HEK293 (cell line): ENCODE measurements around the gene RPS19.

Source experiments
- CTCF ChIA-PET: fragments of 350-600 bp; formaldehyde crosslinking; extraction: SDS; loops from one replicate; lab custom pipeline; 2021; ENCODE audit warnings: antibody characterized with exemption; lab: Yijun Ruan, JAX
- POLR2A ChIA-PET: fragments of 300-600 bp; formaldehyde crosslinking; extraction: SDS; loops from one replicate; lab custom pipeline; 2020; ENCODE audit warnings: antibody characterized with exemption, inconsistent platforms; lab: Yijun Ruan, JAX
- H3K27ac ChIP-seq: fragments of 200-500 bp; sonication (Bioruptor generic); 2 replicates; pipeline ENCODE4 v1.5.1; 2014; ENCODE audit warnings: low read depth, low read length, control low read depth, inconsistent platforms; ENCODE audit errors: extremely low read depth
- H3K36me3 ChIP-seq, 2 experiments: fragments of 200-500 bp in 1 of 2; sonication (Bioruptor generic) in 1 of 2; 1 replicate in 1 of 2; 2 replicates in 1 of 2; pipeline ENCODE4 v1.5.1; 2014 to 2017; ENCODE audit warnings: inconsistent platforms in 2 of 2, low read length in 2 of 2; ENCODE audit not compliant: control insufficient read depth in 2 of 2, insufficient read depth in 1 of 2
- H3K4me1 ChIP-seq: fragments of 200-500 bp; sonication (Bioruptor generic); 2 replicates; pipeline ENCODE4 v1.5.1; 2014; ENCODE audit warnings: mild to moderate bottlenecking, low read length, inconsistent platforms; ENCODE audit not compliant: control insufficient read depth, insufficient read depth
- H3K4me3 ChIP-seq: 2 replicates; pipeline ENCODE4 v1.5.1; 2011; ENCODE audit warnings: low read depth, mild to moderate bottlenecking, control low read depth, low read length, moderate library complexity
- H3K9me3 ChIP-seq: fragments of 200-500 bp; sonication (Bioruptor generic); 2 replicates; pipeline ENCODE4 v1.5.1; 2014; ENCODE audit warnings: low read depth, low read length, inconsistent platforms; ENCODE audit not compliant: control insufficient read depth, insufficient read depth
- FEZF1 ChIP-seq: fragments of 450-650 bp; formaldehyde crosslinking; IDR thresholded peaks from 2 replicates; pipeline ENCODE4 v1.5.1; 2016; ENCODE audit warnings: missing biosample characterization, missing genetic modification characterization
- HOXD13 ChIP-seq: sonication (generic); formaldehyde crosslinking; IDR thresholded peaks from 2 replicates; pipeline ENCODE4 v1.8.0; 2022; ENCODE audit warnings: missing genetic modification reagents, borderline replicate concordance
- KLF10 ChIP-seq: fragments of 450-650 bp; IDR thresholded peaks from 2 replicates; pipeline ENCODE4 v1.5.1; 2018; ENCODE audit warnings: missing biosample characterization, mild to moderate bottlenecking, missing genetic modification characterization
- KLF16 ChIP-seq: fragments of 450-650 bp; formaldehyde crosslinking; IDR thresholded peaks from 2 replicates; pipeline ENCODE4 v1.5.1; 2017; ENCODE audit warnings: missing biosample characterization, missing genetic modification characterization
- PRDM1 ChIP-seq: fragments of 450-650 bp; formaldehyde crosslinking; IDR thresholded peaks from 2 replicates; pipeline ENCODE4; 2016; ENCODE audit warnings: missing biosample characterization, missing genetic modification characterization
- SCRT2 ChIP-seq: fragments of 450-650 bp; formaldehyde crosslinking; IDR thresholded peaks from 2 replicates; pipeline ENCODE4 v1.5.1; 2016; ENCODE audit warnings: missing biosample characterization, missing genetic modification characterization
- ZBTB48 ChIP-seq: fragments of 450-650 bp; formaldehyde crosslinking; IDR thresholded peaks from 2 replicates; pipeline ENCODE4 v1.5.1; 2016; ENCODE audit warnings: missing biosample characterization, missing genetic modification characterization
- ZBTB8A ChIP-seq: fragments of 450-650 bp; formaldehyde crosslinking; IDR thresholded peaks from 2 replicates; pipeline ENCODE4 v1.5.1; 2016; ENCODE audit warnings: missing biosample characterization, missing genetic modification characterization
- ZNF114 ChIP-seq: fragments of 450-650 bp; formaldehyde crosslinking; IDR thresholded peaks from 2 replicates; pipeline ENCODE4 v1.5.0; 2017; ENCODE audit warnings: missing biosample characterization, missing genetic modification characterization
- ZNF214 ChIP-seq: fragments of 450-650 bp; formaldehyde crosslinking; IDR thresholded peaks from 2 replicates; pipeline ENCODE4 v1.5.1; 2017; ENCODE audit warnings: missing biosample characterization, mild to moderate bottlenecking, missing genetic modification characterization, borderline replicate concordance
- ZNF24 ChIP-seq: fragments of 450-650 bp; formaldehyde crosslinking; IDR thresholded peaks from 2 replicates; pipeline ENCODE4 v1.5.1; 2016; ENCODE audit warnings: missing biosample characterization, missing genetic modification characterization
- ZNF274 ChIP-seq, 2 experiments: fragments of 200-500 bp in 1 of 2; fragments of 450-650 bp in 1 of 2; sonication (Bioruptor generic) in 1 of 2; formaldehyde crosslinking in 1 of 2; IDR thresholded peaks; 2 replicates each; pipeline versions ENCODE4 v1.5.1 to v1.6.1; 2014 to 2016; ENCODE audit warnings: borderline replicate concordance in 1 of 2, inconsistent platforms in 1 of 2, low read length in 1 of 2, missing biosample characterization in 1 of 2, missing genetic modification characterization in 1 of 2
- ZNF366 ChIP-seq: fragments of 450-650 bp; formaldehyde crosslinking; conservative IDR thresholded peaks from 2 replicates; pipeline ENCODE4 v1.5.1; 2016; ENCODE audit warnings: missing biosample characterization, missing genetic modification characterization
- ZNF391 ChIP-seq: fragments of 450-650 bp; formaldehyde crosslinking; IDR thresholded peaks from 2 replicates; pipeline ENCODE4 v1.5.1; 2016; ENCODE audit warnings: low read depth, missing biosample characterization, missing genetic modification characterization, borderline replicate concordance
- ZNF404 ChIP-seq: fragments of 450-650 bp; formaldehyde crosslinking; IDR thresholded peaks from 2 replicates; pipeline ENCODE4 v1.5.1; 2017; ENCODE audit warnings: missing biosample characterization, missing genetic modification characterization
- ZNF473 ChIP-seq: fragments of 450-650 bp; formaldehyde crosslinking; IDR thresholded peaks from 2 replicates; pipeline ENCODE4 v1.5.1; 2017; ENCODE audit warnings: missing biosample characterization, missing genetic modification characterization
- ZNF521 ChIP-seq: fragments of 450-650 bp; formaldehyde crosslinking; IDR thresholded peaks from 2 replicates; pipeline ENCODE4 v1.5.1; 2017; ENCODE audit warnings: missing biosample characterization, mild to moderate bottlenecking, missing genetic modification characterization
- ZNF548 ChIP-seq: fragments of 450-650 bp; formaldehyde crosslinking; IDR thresholded peaks from 2 replicates; pipeline ENCODE4 v1.5.1; 2016; ENCODE audit warnings: missing biosample characterization, missing genetic modification characterization
- ZNF596 ChIP-seq: fragments of 450-650 bp; IDR thresholded peaks from 2 replicates; pipeline ENCODE4 v1.5.0; 2018; ENCODE audit warnings: missing biosample characterization, mild to moderate bottlenecking, missing genetic modification characterization, moderate library complexity
- ZNF610 ChIP-seq: fragments of 450-650 bp; formaldehyde crosslinking; IDR thresholded peaks from 2 replicates; pipeline ENCODE4 v1.5.1; 2016; ENCODE audit warnings: missing biosample characterization, missing genetic modification characterization, borderline replicate concordance
- ZNF785 ChIP-seq: fragments of 450-650 bp; formaldehyde crosslinking; IDR thresholded peaks from 2 replicates; pipeline ENCODE4 v1.5.1; 2016; ENCODE audit warnings: missing biosample characterization, missing genetic modification characterization
- TF ChIP-seq, protein P1 (sequence below): fragments of 450-650 bp; formaldehyde crosslinking; conservative IDR thresholded peaks from 2 replicates; pipeline ENCODE4 v1.5.1; 2016; ENCODE audit warnings: low read depth, missing biosample characterization, missing genetic modification characterization
- TF ChIP-seq, protein P2 (sequence below): fragments of 450-650 bp; formaldehyde crosslinking; IDR thresholded peaks from 2 replicates; pipeline ENCODE4 v1.5.1; 2016; ENCODE audit warnings: missing biosample characterization, missing genetic modification characterization
- TF ChIP-seq, protein P3 (sequence below): fragments of 450-650 bp; formaldehyde crosslinking; IDR thresholded peaks from 2 replicates; pipeline ENCODE4 v1.5.1; 2016; ENCODE audit warnings: missing biosample characterization, missing genetic modification characterization

RPS19 gene

DNA sequence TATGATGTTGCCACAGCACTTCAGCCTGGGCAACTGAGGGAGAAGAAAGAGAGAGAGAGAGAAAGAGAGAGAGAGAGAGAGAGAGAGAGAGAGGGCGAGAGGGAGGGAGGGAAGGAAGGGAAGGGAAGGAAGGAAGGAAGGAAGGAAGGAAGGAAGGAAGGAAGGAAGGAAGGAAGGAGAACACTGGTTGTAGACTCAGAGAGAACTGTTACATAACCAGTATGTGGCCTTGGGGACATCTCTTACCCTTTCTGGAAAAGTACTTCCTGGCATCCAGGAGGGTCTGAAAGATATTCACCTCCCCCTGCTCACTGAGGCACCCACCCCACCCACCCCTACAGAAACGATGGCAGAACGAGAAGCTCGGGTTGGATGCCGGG is 20.3 kb downstream of the RPS19 start (continued):
- TF ChIP-seq, protein P1, sequence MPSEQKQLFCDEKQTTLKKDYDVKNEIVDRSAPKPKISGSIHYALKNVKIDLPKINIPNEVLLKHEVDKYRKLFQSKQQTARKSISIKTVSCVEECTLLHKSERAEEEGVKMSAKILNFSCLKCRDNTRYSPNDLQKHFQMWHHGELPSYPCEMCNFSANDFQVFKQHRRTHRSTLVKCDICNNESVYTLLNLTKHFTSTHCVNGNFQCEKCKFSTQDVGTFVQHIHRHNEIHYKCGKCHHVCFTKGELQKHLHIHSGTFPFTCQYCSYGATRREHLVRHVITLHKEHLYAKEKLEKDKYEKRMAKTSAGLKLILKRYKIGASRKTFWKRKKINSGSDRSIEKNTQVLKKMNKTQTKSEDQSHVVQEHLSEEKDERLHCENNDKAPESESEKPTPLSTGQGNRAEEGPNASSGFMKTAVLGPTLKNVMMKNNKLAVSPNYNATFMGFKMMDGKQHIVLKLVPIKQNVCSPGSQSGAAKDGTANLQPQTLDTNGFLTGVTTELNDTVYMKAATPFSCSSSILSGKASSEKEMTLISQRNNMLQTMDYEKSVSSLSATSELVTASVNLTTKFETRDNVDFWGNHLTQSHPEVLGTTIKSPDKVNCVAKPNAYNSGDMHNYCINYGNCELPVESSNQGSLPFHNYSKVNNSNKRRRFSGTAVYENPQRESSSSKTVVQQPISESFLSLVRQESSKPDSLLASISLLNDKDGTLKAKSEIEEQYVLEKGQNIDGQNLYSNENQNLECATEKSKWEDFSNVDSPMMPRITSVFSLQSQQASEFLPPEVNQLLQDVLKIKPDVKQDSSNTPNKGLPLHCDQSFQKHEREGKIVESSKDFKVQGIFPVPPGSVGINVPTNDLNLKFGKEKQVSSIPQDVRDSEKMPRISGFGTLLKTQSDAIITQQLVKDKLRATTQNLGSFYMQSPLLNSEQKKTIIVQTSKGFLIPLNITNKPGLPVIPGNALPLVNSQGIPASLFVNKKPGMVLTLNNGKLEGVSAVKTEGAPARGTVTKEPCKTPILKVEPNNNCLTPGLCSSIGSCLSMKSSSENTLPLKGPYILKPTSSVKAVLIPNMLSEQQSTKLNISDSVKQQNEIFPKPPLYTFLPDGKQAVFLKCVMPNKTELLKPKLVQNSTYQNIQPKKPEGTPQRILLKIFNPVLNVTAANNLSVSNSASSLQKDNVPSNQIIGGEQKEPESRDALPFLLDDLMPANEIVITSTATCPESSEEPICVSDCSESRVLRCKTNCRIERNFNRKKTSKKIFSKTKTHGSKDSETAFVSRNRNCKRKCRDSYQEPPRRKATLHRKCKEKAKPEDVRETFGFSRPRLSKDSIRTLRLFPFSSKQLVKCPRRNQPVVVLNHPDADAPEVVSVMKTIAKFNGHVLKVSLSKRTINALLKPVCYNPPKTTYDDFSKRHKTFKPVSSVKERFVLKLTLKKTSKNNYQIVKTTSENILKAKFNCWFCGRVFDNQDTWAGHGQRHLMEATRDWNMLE (tag by site-specific recombination) = no peak
- TF ChIP-seq ZNF596 (tag by site-specific recombination) = peak; percentile 85
- peak; percentile 97 for TF ChIP-seq ZNF366 (tag by site-specific recombination)
- no peak for TF ChIP-seq ZNF521
- no peak for TF ChIP-seq ZNF473
- no peak for TF ChIP-seq ZNF114 (tag by site-specific recombination)
- TF ChIP-seq ZNF548 (tag by site-specific recombination) = no peak
- no peak for TF ChIP-seq ZNF214 (tag by site-specific recombination)
- TF ChIP-seq, protein P2, sequence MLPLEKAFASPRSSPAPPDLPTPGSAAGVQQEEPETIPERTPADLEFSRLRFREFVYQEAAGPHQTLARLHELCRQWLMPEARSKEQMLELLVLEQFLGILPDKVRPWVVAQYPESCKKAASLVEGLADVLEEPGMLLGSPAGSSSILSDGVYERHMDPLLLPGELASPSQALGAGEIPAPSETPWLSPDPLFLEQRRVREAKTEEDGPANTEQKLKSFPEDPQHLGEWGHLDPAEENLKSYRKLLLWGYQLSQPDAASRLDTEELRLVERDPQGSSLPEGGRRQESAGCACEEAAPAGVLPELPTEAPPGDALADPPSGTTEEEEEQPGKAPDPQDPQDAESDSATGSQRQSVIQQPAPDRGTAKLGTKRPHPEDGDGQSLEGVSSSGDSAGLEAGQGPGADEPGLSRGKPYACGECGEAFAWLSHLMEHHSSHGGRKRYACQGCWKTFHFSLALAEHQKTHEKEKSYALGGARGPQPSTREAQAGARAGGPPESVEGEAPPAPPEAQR (tag by site-specific recombination) = no peak
- no peak for TF ChIP-seq KLF10 (tag by site-specific recombination)
- no peak for TF ChIP-seq FEZF1 (tag by site-specific recombination)
- no peak for TF ChIP-seq ZBTB8A (tag by site-specific recombination)
- TF ChIP-seq ZNF274 (IDR thresholded peaks at IDR 0.05; ENCODE audit: low read length) = no peak
- no peak for TF ChIP-seq ZNF274 (tag by site-specific recombination; IDR thresholded peaks at IDR 0.05; ENCODE audit: borderline replicate concordance)
- TF ChIP-seq ZNF391 (tag by site-specific recombination) = no peak
- no peak for TF ChIP-seq HOXD13 (CRISPR knock-in tag)
- TF ChIP-seq ZNF24 (tag by site-specific recombination) = no peak
- TF ChIP-seq ZBTB48 (tag by site-specific recombination) = no peak
- no peak for TF ChIP-seq ZNF404 (tag by site-specific recombination)

DNA sequence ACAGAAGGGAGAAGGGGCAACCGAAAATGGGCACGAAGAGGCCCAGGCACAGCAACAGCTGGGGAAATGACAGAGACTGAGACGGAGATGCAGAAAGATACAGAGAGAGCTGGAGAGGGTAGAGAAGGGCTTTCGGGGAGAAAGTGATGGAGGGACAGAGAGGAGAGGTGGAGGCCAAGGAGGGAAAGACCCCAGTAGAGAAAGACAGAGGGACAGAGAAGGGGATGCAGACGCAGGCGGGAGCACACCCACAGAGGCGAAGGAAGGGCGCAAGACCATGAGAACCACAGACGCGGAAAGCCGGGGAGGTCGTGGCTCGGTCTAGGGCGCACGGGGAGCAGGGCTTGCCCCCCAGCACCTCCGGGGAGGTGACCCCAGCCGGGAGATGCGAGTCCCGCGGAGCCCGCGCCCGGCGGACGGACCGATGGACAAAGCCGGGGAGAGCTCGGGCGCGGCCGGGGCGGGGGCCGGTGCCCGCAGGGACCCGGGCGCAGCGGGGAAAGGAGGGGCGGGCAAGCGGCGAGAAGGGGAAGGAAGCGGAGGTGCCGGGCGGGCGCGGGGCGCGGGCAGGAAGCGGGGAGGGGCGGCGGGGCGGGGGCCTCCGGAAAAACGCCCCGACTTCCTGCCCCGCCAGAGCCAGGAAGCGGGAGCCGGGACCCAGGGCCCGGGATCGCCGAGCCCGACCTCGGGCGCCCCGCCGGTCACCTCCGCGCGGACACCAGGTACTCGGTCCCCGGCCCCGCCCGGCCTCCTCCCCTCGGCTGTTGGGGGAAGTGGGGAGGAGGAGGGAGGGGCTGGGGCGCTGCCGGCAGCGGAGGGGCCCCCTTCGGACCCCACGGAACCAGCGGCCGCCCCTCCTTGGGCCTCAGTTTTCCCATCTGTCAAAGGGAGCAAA is 22.8 kb downstream of the RPS19 start, which contains the start of gene ARHGEF1:
Gene ARHGEF1, plus strand, starts transcription at position 617 of the 895 bp plus-strand sequence. CDS start 4,899 bp downstream, outside the sequence.
- peaks cover 11% of the 10 kb centered on the region; the same call in 1 of the 2 replicates for H3K4me1 ChIP-seq
- TF ChIP-seq, protein P3, sequence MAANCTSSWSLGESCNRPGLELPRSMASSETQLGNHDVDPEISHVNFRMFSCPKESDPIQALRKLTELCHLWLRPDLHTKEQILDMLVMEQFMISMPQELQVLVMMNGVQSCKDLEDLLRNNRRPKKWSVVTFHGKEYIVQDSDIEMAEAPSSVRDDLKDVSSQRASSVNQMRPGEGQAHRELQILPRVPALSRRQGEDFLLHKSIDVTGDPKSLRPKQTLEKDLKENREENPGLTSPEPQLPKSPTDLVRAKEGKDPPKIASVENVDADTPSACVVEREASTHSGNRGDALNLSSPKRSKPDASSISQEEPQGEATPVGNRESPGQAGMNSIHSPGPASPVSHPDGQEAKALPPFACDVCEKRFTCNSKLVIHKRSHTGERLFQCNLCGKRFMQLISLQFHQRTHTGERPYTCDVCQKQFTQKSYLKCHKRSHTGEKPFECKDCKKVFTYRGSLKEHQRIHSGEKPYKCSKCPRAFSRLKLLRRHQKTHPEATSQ = no peak
- TF ChIP-seq PRDM1 (tag by site-specific recombination) (peak; percentile 98), ZNF785 (tag by site-specific recombination) (peak; percentile 22; the same call in 1 of the 2 replicates), ZNF366 (tag by site-specific recombination) (peak; percentile 87), FEZF1 (tag by site-specific recombination) (no peak), ZNF391 (tag by site-specific recombination) (no peak), ZNF610 (no peak), SCRT2 (tag by site-specific recombination) (peak; percentile 33; the same call in 1 of the 2 replicates), KLF16 (tag by site-specific recombination) (no peak)
- TF ChIP-seq, protein P2 (tag by site-specific recombination) = no peak
- POLR2A ChIA-PET = interaction anchor here (1.6 to 5.1 kb wide), 4 partner anchors 10 to 54 kb away, joined by 6 to 68 read pairs (median 18); partner anchors contain the start of gene RPS19
- H3K4me3 ChIP-seq = peak within 1 kb of the TSS; percentile 47
- H3K27ac ChIP-seq = peak within 1 kb of the TSS; percentile 10; the same call in 1 of the 2 replicates
- no peaks in the 10 kb centered on the region for H3K9me3 ChIP-seq
- CTCF ChIA-PET = interaction anchor here (0.5 to 3.8 kb wide), 6 partner anchors 10 to 485 kb away, joined by 3 to 22 read pairs (median 4); partner anchors contain the start of gene RPS19
- peaks cover 0 to 9% of the 10 kb centered on the region in 2 experiments; a peak in 1 of 3 replicates for H3K36me3 ChIP-seq
